Uterus (tissue), 4 donors: ENCODE measurements around the gene ADAM23. TPM values are rescaled to one million over a fixed set of nuclear protein-coding genes. Genes with fewer than 3 reads are reported as not detected.

Experiments used
- DNase-seq, 2 donors: peaks; one replicate each; pipeline ENCODE4 v3.0.0-alpha.2; 2019 to 2020
- H3K27ac ChIP-seq, 2 donors: fragments of 200-600 bp; sonication (generic); 1 replicate in 1 of 2; 2 replicates in 1 of 2; pipeline ENCODE4 v1.5.1; 2016 to 2018
- H3K27me3 ChIP-seq, 2 donors: fragments of 200-600 bp; sonication (generic); one replicate each; pipeline ENCODE4 v1.5.1; 2018 to 2019; ENCODE audit warnings: control low read depth in 1 of 2
- H3K36me3 ChIP-seq, 2 donors: fragments of 200-600 bp; sonication (generic); one replicate each; pipeline ENCODE4 v1.5.1; 2019; ENCODE audit warnings: control low read depth in 1 of 2
- H3K4me1 ChIP-seq, 2 donors: fragments of 200-600 bp; sonication (generic); one replicate each; pipeline ENCODE4 v1.5.1; 2018 to 2019; ENCODE audit warnings: control low read depth in 1 of 2
- H3K4me3 ChIP-seq, 2 donors: fragments of 200-600 bp; sonication (generic); 1 replicate in 1 of 2; 2 replicates in 1 of 2; pipeline ENCODE4 v1.5.1; 2018 to 2019; ENCODE audit warnings: mild to moderate bottlenecking in 1 of 2
- H3K9me3 ChIP-seq, 2 donors: fragments of 200-600 bp; sonication (generic); one replicate each; pipeline ENCODE4 v1.5.1; 2019; ENCODE audit warnings: control low read depth in 1 of 2
- POLR2A ChIP-seq, 2 donors: fragments of 450-650 bp; IDR thresholded peaks; one replicate each; pipeline ENCODE4 v1.6.1; 2016; ENCODE audit warnings: antibody characterized with exemption in 2 of 2, mild to moderate bottlenecking in 1 of 2, moderate library complexity in 1 of 2
- intact Hi-C: fragments of 100-400 bp; cut with DNase I; formaldehyde crosslinking; loops from one replicate; pipeline ENCODE4 v1.15.1; 2023; ENCODE audit warnings: low total_unique reads
- total RNA-seq, 4 donors: library from RNA; depleted of rRNA in 3 of 4; stranded (reverse); fragments of >200 nt in 3 of 4; gene quantifications; one replicate each; pipeline versions ENCODE4 v1.1.0 to v1.2.4, GENCODE V29; 2014 to 2023
- TF ChIP-seq, protein P1 (sequence below), 4 experiments: fragments of 200-600 bp in 2 of 4; fragments of 450-650 bp in 2 of 4; sonication (generic) in 2 of 4; IDR thresholded peaks; one replicate each; pipeline ENCODE4 v1.5.1; 2016 to 2019; ENCODE audit warnings: antibody characterized with exemption in 4 of 4, mild to moderate bottlenecking in 2 of 4, moderate library complexity in 1 of 4
- donor health status: DM: yes; HTN: yes; CAD: no.

The ADAM23 gene
- total RNA-seq, 4 donors from 2014 or later = 0.59 to 11.9 (median 2.4) TPM

GRCh38 chr2:206494061-206494460 is 50.7 kb downstream of the ADAM23 start:
- Histone ChIP-seq H3K27me3 (no peaks in the 10 kb centered on the region), H3K9me3 (no peaks in the 10 kb centered on the region), H3K4me3 (no peak overlapping the region), H3K27ac (no peak overlapping the region), H3K36me3 (no peaks in the 10 kb centered on the region), H3K4me1 (no peaks in the 10 kb centered on the region)
- no peak for DNase-seq
- TF ChIP-seq POLR2A (IDR thresholded peaks at IDR 0.05) = no peak
- TF ChIP-seq, protein P1, sequence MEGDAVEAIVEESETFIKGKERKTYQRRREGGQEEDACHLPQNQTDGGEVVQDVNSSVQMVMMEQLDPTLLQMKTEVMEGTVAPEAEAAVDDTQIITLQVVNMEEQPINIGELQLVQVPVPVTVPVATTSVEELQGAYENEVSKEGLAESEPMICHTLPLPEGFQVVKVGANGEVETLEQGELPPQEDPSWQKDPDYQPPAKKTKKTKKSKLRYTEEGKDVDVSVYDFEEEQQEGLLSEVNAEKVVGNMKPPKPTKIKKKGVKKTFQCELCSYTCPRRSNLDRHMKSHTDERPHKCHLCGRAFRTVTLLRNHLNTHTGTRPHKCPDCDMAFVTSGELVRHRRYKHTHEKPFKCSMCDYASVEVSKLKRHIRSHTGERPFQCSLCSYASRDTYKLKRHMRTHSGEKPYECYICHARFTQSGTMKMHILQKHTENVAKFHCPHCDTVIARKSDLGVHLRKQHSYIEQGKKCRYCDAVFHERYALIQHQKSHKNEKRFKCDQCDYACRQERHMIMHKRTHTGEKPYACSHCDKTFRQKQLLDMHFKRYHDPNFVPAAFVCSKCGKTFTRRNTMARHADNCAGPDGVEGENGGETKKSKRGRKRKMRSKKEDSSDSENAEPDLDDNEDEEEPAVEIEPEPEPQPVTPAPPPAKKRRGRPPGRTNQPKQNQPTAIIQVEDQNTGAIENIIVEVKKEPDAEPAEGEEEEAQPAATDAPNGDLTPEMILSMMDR (IDR thresholded peaks at IDR 0.05) = no peak
- intact Hi-C loops = no loop called here

GRCh38 chr2:206502729-206503128 is 59.4 kb downstream of the ADAM23 start:
- no peak overlapping the region for H3K27ac ChIP-seq
- no peaks in the 10 kb centered on the region for H3K9me3 ChIP-seq
- TF ChIP-seq, protein P1 (IDR thresholded peaks at IDR 0.05) = no peak
- TF ChIP-seq POLR2A (IDR thresholded peaks at IDR 0.05) = no peak
- no peak for DNase-seq
- H3K27me3 ChIP-seq = no peaks in the 10 kb centered on the region
- no peak overlapping the region for H3K4me3 ChIP-seq
- H3K36me3 ChIP-seq = no peaks in the 10 kb centered on the region
- no peaks in the 10 kb centered on the region for H3K4me1 ChIP-seq
- intact Hi-C loops = no loop called here

- H3K4me1 ChIP-seq = no peaks in the 10 kb centered on the region
- intact Hi-C loops = no loop called here
- H3K9me3 ChIP-seq = no peaks in the 10 kb centered on the region
- H3K36me3 ChIP-seq = no peaks in the 10 kb centered on the region
- H3K27ac ChIP-seq = no peak overlapping the region
- DNase-seq = no peak
- no peaks in the 10 kb centered on the region for H3K27me3 ChIP-seq
- TF ChIP-seq POLR2A (IDR thresholded peaks at IDR 0.05) = no peak
- TF ChIP-seq, protein P1 (IDR thresholded peaks at IDR 0.05) = no peak
- H3K4me3 ChIP-seq = no peak overlapping the region
Measured at GRCh38 chr2:206511283-206511682, 68.0 kb downstream of the ADAM23 start.

GRCh38 chr2:206512999-206513398 is 69.7 kb downstream of the ADAM23 start:
- no peak for TF ChIP-seq POLR2A (IDR thresholded peaks at IDR 0.05)
- TF ChIP-seq, protein P1 (IDR thresholded peaks at IDR 0.05) = no peak
- no peak overlapping the region for H3K27ac ChIP-seq
- intact Hi-C loops = no loop called here
- no peaks in the 10 kb centered on the region for H3K4me1 ChIP-seq
- no peaks in the 10 kb centered on the region for H3K9me3 ChIP-seq
- H3K27me3 ChIP-seq = no peaks in the 10 kb centered on the region
- no peaks in the 10 kb centered on the region for H3K36me3 ChIP-seq
- no peak for DNase-seq
- H3K4me3 ChIP-seq = no peak overlapping the region

GRCh38 chr2:206515580-206515979 is 72.2 kb downstream of the ADAM23 start:
- no peak for TF ChIP-seq POLR2A (IDR thresholded peaks at IDR 0.05)
- TF ChIP-seq, protein P1 (IDR thresholded peaks at IDR 0.05) = no peak
- no peak overlapping the region for H3K27ac ChIP-seq
- H3K36me3 ChIP-seq = no peaks in the 10 kb centered on the region
- H3K4me3 ChIP-seq = no peak overlapping the region
- H3K9me3 ChIP-seq = no peaks in the 10 kb centered on the region
- intact Hi-C loops = no loop called here
- H3K27me3 ChIP-seq = no peaks in the 10 kb centered on the region
- no peaks in the 10 kb centered on the region for H3K4me1 ChIP-seq
- DNase-seq = no peak
